Measurements from ENCODE around the gene EFCAB11. TPM values are rescaled to one million over a fixed set of nuclear protein-coding genes. Genes with fewer than 3 reads are reported as not detected.

The EFCAB11 gene
- total and polyA plus RNA-seq, 2 donors (not counting 1 experiment from before 2014, with no cell fraction given), result 2.6 to 4.0 TPM

DNA sequence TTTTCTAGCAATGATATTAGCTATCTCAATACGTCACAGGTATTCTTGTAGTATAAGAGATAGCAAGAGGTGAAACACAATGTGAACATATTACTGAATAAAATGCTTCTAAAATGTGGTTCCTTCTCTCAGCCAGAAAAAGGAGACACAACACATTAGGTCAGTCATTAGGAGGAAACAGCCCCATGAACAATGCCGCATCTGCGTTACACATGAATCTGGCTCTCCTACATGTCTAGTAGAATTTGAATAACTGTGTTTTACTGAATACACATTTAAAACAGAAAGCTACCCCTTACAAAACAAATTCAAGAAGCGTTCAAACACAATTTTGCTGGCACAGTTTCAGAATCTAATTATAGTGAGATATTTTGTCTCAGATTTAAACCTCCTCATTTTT, 51.6 kb downstream of the EFCAB11 start:
- DNase-seq (ENCODE audit: low read depth in 2 of 2), result no peak
- H3K4me2 ChIP-seq (ENCODE audit: extremely low read depth, insufficient read depth, low read length), result no peak overlapping the region
- no peaks in the 10 kb centered on the region for H3K9me3 ChIP-seq (ENCODE audit: control insufficient read depth, insufficient read depth, low read depth, low read length)
- H3K27ac ChIP-seq (ENCODE audit: insufficient read depth, low read length), result no peak overlapping the region
- H3K36me3 ChIP-seq (ENCODE audit: control insufficient read depth, insufficient read depth, low read length), result no peaks in the 10 kb centered on the region
- no peaks in the 10 kb centered on the region for H3K79me2 ChIP-seq (ENCODE audit: control insufficient read depth, insufficient read depth, low read length)
- no peaks in the 10 kb centered on the region for H4K20me1 ChIP-seq (ENCODE audit: control insufficient read depth, extremely low read depth, insufficient read depth, low read length)
- TF ChIP-seq EZH2 (IDR thresholded peaks at IDR 0.05; ENCODE audit: low read length, missing control alignments), result no peak
- TF ChIP-seq, protein P1, sequence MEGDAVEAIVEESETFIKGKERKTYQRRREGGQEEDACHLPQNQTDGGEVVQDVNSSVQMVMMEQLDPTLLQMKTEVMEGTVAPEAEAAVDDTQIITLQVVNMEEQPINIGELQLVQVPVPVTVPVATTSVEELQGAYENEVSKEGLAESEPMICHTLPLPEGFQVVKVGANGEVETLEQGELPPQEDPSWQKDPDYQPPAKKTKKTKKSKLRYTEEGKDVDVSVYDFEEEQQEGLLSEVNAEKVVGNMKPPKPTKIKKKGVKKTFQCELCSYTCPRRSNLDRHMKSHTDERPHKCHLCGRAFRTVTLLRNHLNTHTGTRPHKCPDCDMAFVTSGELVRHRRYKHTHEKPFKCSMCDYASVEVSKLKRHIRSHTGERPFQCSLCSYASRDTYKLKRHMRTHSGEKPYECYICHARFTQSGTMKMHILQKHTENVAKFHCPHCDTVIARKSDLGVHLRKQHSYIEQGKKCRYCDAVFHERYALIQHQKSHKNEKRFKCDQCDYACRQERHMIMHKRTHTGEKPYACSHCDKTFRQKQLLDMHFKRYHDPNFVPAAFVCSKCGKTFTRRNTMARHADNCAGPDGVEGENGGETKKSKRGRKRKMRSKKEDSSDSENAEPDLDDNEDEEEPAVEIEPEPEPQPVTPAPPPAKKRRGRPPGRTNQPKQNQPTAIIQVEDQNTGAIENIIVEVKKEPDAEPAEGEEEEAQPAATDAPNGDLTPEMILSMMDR (conservative IDR thresholded peaks at IDR 0.05 in 1 of 2, IDR thresholded peaks at IDR 0.05 in 1 of 2; ENCODE audit: low read depth in 1 of 2, low read length in 2 of 2), result no peak
- H3K9ac ChIP-seq (ENCODE audit: insufficient read depth, low read length), result no peak overlapping the region
- H2AFZ ChIP-seq (ENCODE audit: low read length), result no peak overlapping the region
- no peaks in the 10 kb centered on the region for H3K27me3 ChIP-seq (ENCODE audit: control insufficient read depth, insufficient read depth, low read length)
- no peak overlapping the region for H3K4me3 ChIP-seq (replicated peaks in 1 of 4; ENCODE audit: control extremely low read depth in 1 of 4, insufficient read depth in 1 of 4, low read depth in 3 of 4, low read length in 4 of 4)
- no peaks in the 10 kb centered on the region for H3K4me1 ChIP-seq (ENCODE audit: control insufficient read depth, extremely low read depth, insufficient read depth, low read length)

DNA sequence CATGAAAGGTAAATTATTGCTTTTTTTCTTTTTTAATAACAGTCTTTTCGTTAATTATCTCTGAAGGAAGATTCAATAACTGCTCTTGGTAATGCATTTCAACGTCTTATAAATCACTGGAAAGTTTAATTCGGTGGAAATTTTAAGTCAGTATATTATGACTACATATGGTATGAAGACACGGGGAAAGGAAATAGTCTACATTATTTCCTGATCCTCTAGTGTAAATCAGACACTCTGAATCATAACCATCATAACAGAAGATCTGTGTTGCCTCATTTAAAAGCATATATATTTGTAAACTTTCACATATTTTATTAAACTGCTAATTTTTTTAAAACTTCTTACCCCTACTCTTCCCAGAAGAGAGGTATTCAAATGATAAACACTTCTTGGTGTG, 53.7 kb downstream of the EFCAB11 start:
- no peak for DNase-seq (ENCODE audit: low read depth in 2 of 2)
- TF ChIP-seq, protein P1 (conservative IDR thresholded peaks at IDR 0.05 in 1 of 2, IDR thresholded peaks at IDR 0.05 in 1 of 2; ENCODE audit: low read depth in 1 of 2, low read length in 2 of 2), result no peak
- no peak for TF ChIP-seq EZH2 (IDR thresholded peaks at IDR 0.05; ENCODE audit: low read length, missing control alignments)
- H2AFZ ChIP-seq (ENCODE audit: low read length), result no peak overlapping the region

DNA sequence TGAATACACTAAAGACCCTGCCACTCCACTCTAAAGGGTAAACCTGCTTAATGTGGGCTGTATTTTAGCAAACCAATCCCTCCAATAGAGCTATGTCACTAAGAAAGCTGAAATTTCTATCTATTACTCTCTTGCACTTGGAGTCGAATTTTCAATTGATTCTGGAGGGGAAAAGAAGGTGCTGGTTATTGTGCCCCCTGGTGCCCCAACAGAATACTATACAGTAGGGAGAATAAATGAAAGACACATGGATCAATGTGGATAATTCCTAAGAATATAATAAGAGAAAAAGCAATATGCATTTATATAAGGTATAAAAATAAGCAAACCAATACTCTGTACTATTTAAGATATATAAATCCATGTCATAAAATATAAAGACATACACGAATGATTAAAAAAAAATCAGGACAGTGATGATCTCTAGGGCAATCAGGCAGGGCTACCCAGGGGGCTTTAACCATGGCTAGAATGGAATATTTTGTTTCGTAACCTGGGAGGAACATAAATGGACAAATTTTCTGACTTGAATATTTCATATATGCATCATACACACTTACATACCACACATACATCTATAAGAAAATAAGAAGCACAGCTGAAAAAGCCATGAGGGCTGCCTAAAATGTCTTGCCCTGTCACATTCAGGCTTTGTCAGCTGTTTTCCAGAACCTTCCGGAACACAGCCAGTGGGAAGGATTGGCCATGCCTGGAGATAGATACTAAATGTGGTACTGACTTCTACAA, 54.4 kb downstream of the EFCAB11 start:
- TF ChIP-seq, protein P1 (conservative IDR thresholded peaks at IDR 0.05 in 1 of 2, IDR thresholded peaks at IDR 0.05 in 1 of 2; ENCODE audit: low read depth in 1 of 2, low read length in 2 of 2), result peak; percentile 56 to 69
- TF ChIP-seq EZH2 (IDR thresholded peaks at IDR 0.05; ENCODE audit: low read length, missing control alignments), result no peak
- H3K27ac ChIP-seq (ENCODE audit: insufficient read depth, low read length), result no peak overlapping the region

More for the DNA sequence above, 53.7 kb downstream of the EFCAB11 start:
- Histone ChIP-seq H3K4me2 (ENCODE audit: extremely low read depth, insufficient read depth, low read length) (no peak overlapping the region), H3K4me1 (ENCODE audit: control insufficient read depth, extremely low read depth, insufficient read depth, low read length) (no peaks in the 10 kb centered on the region), H3K27ac (ENCODE audit: insufficient read depth, low read length) (no peak overlapping the region), H3K9me3 (ENCODE audit: control insufficient read depth, insufficient read depth, low read depth, low read length) (no peaks in the 10 kb centered on the region), H3K79me2 (ENCODE audit: control insufficient read depth, insufficient read depth, low read length) (no peaks in the 10 kb centered on the region), H4K20me1 (ENCODE audit: control insufficient read depth, extremely low read depth, insufficient read depth, low read length) (no peaks in the 10 kb centered on the region), H3K36me3 (ENCODE audit: control insufficient read depth, insufficient read depth, low read length) (no peaks in the 10 kb centered on the region), H3K27me3 (ENCODE audit: control insufficient read depth, insufficient read depth, low read length) (no peaks in the 10 kb centered on the region), H3K4me3 (replicated peaks in 1 of 4; ENCODE audit: control extremely low read depth in 1 of 4, insufficient read depth in 1 of 4, low read depth in 3 of 4, low read length in 4 of 4) (no peak overlapping the region), H3K9ac (ENCODE audit: insufficient read depth, low read length) (no peak overlapping the region)

More for the DNA sequence above, 54.4 kb downstream of the EFCAB11 start:
- H3K4me2 ChIP-seq (ENCODE audit: extremely low read depth, insufficient read depth, low read length), result no peak overlapping the region
- no peaks in the 10 kb centered on the region for H3K9me3 ChIP-seq (ENCODE audit: control insufficient read depth, insufficient read depth, low read depth, low read length)
- H3K9ac ChIP-seq (ENCODE audit: insufficient read depth, low read length), result no peak overlapping the region
- H3K79me2 ChIP-seq (ENCODE audit: control insufficient read depth, insufficient read depth, low read length), result no peaks in the 10 kb centered on the region
- no peaks in the 10 kb centered on the region for H3K36me3 ChIP-seq (ENCODE audit: control insufficient read depth, insufficient read depth, low read length)
- peak in 1 of 2 donors; percentile 54 for DNase-seq (ENCODE audit: low read depth in 2 of 2)
- no peaks in the 10 kb centered on the region for H3K4me1 ChIP-seq (ENCODE audit: control insufficient read depth, extremely low read depth, insufficient read depth, low read length)
- no peak overlapping the region for H2AFZ ChIP-seq (ENCODE audit: low read length)
- no peak overlapping the region for H3K4me3 ChIP-seq (replicated peaks in 1 of 4; ENCODE audit: control extremely low read depth in 1 of 4, insufficient read depth in 1 of 4, low read depth in 3 of 4, low read length in 4 of 4)
- H4K20me1 ChIP-seq (ENCODE audit: control insufficient read depth, extremely low read depth, insufficient read depth, low read length), result no peaks in the 10 kb centered on the region
- H3K27me3 ChIP-seq (ENCODE audit: control insufficient read depth, insufficient read depth, low read length), result no peaks in the 10 kb centered on the region

All from fibroblast of lung (primary cell).